ENCODE measurements around the gene LRCH1.

- TF ChIP-seq CTCF (IDR thresholded peaks at IDR 0.05) (no peak), POLR2A (IDR thresholded peaks at IDR 0.05) (no peak), POLR2AphosphoS5 (IDR thresholded peaks at IDR 0.05) (no peak), EP300 (IDR thresholded peaks at IDR 0.05) (no peak)
Observed at GRCh38 chr13:46775385-46776107, 222.6 kb downstream of the LRCH1 start.
